Neural progenitor cell (in vitro differentiated cells): ENCODE data around the gene LTB4R. TPM values are rescaled to one million over a fixed set of nuclear protein-coding genes. Genes with fewer than 3 reads are reported as not detected.

Experiments
- DNase-seq: peaks from one replicate; pipeline ENCODE4 v3.0.0-alpha.2; 2016; ENCODE audit warnings: low spot score
- H2AFZ ChIP-seq: fragments of 200-600 bp; sonication (generic); replicated peaks from 2 replicates; pipeline ENCODE4 v1.6.1; 2016; ENCODE audit warnings: antibody characterized with exemption
- H3F3A ChIP-seq: fragments of 200-600 bp; sonication (generic); 2 replicates; pipeline ENCODE4 v1.6.1; 2016; ENCODE audit warnings: antibody characterized with exemption, low read depth
- H3K27ac ChIP-seq: fragments of 200-600 bp; sonication (generic); 2 replicates; pipeline ENCODE4 v1.5.1; 2016; ENCODE audit warnings: mild to moderate bottlenecking
- H3K27me3 ChIP-seq: fragments of 200-600 bp; sonication (generic); 2 replicates; pipeline ENCODE4 v1.6.1; 2016; ENCODE audit warnings: mild to moderate bottlenecking, moderate library complexity
- H3K36me3 ChIP-seq: fragments of 200-600 bp; sonication (generic); 2 replicates; pipeline ENCODE4 v1.5.1; 2016
- H3K4me1 ChIP-seq: fragments of 200-600 bp; sonication (generic); 2 replicates; pipeline ENCODE4 v1.6.1; 2016; ENCODE audit warnings: mixed run types
- H3K4me2 ChIP-seq: fragments of 200-600 bp; sonication (generic); 2 replicates; pipeline ENCODE4 v1.6.1; 2016
- H3K4me3 ChIP-seq: fragments of 200-600 bp; sonication (generic); 2 replicates; pipeline ENCODE4 v1.5.1; 2016
- H3K79me2 ChIP-seq: fragments of 200-600 bp; sonication (generic); 2 replicates; pipeline ENCODE4 v1.6.1; 2016; ENCODE audit warnings: low read depth
- H3K9ac ChIP-seq: fragments of 200-600 bp; sonication (generic); 2 replicates; pipeline ENCODE4 v1.6.1; 2016
- H3K9me3 ChIP-seq: fragments of 200-600 bp; sonication (generic); 2 replicates; pipeline ENCODE4 v1.5.1; 2016; ENCODE audit warnings: low read depth
- H4K20me1 ChIP-seq: fragments of 200-600 bp; sonication (generic); 2 replicates; pipeline ENCODE4 v1.6.1; 2016; ENCODE audit warnings: low read depth
- H3K27ac Mint-ChIP-seq: 3 replicates; pipeline ENCODE4 v1.8.0; 2021; ENCODE audit warnings: mixed read lengths
- H3K27me3 Mint-ChIP-seq: 2 replicates; pipeline ENCODE4 v1.8.0; 2022; ENCODE audit warnings: low read depth, mild to moderate bottlenecking, inconsistent platforms, moderate library complexity, mixed read lengths; ENCODE audit not compliant: insufficient read depth
- H3K36me3 Mint-ChIP-seq: 3 replicates; pipeline ENCODE4 v1.8.0; 2021; ENCODE audit warnings: mixed read lengths
- H3K4me1 Mint-ChIP-seq: 3 replicates; pipeline ENCODE4 v1.8.0; 2021; ENCODE audit warnings: mixed read lengths
- H3K4me3 Mint-ChIP-seq: 3 replicates; pipeline ENCODE4 v1.8.0; 2021; ENCODE audit warnings: mild to moderate bottlenecking, moderate library complexity, mixed read lengths
- H3K9me3 Mint-ChIP-seq: 3 replicates; pipeline ENCODE4 v1.8.0; 2020; ENCODE audit warnings: mixed read lengths
- CTCF ChIP-seq: fragments of 200-600 bp; sonication (generic); IDR thresholded peaks from 2 replicates; pipeline ENCODE4 v1.5.1; 2017; ENCODE audit warnings: antibody characterized with exemption, mild to moderate bottlenecking
- EZH2 ChIP-seq: fragments of 200-600 bp; sonication (generic); IDR thresholded peaks from 2 replicates; pipeline ENCODE4 v1.6.1; 2017; ENCODE audit warnings: antibody characterized with exemption, mild to moderate bottlenecking, moderate library complexity
- EZH2phosphoT487 ChIP-seq: fragments of 200-600 bp; sonication (generic); IDR thresholded peaks from 2 replicates; pipeline ENCODE4 v1.6.1; 2017; ENCODE audit warnings: antibody characterized with exemption
- total RNA-seq: library from RNA; depleted of rRNA; stranded (reverse); fragments of >200 nt; gene quantifications from 2 replicates; pipeline ENCODE4 v1.2.3, GENCODE V29; 2015; ENCODE audit warnings: low replicate concordance

Gene LTB4R
- total RNA-seq, 1 donor from 2014 or later, result 1.9 TPM

DNA sequence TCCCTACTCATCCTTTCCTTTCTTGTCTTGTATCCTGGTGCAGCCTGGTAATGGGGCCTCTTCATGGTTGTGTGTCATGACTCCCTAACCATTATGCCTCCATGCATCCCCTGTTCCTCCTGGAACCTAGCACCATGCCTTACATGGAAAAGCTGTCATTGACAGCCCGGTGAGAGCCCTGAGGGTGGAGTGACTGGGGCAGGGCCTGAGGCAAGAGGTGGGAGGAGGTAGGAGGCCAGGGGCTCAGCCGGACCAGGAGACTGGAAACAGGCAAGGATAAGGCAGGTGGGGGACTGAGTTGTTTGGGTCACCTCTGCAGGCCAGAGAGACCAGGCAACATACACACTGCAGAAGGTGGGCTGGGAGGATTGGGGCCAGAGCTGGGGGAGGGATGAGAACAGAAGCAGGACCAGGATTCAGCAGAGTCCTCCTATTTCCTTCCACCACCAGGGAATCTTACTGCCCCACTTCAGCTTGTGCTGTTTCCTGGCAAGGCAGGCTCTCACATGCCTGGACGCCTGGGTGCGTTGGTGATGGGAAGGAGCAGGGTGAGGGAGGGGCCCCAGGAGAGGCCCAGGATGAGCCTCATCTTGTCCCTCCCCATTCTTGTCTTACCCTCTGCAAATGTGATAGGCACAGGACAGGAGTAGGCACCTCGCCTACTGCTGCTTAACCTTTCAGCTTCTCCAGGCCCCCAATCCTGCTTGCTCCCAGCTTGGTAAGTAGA lies 1.6 kb upstream of the LTB4R start, which contains the start of gene LTB4R2:
Gene LTB4R2, plus strand, starts transcription at position 603 of the 727 bp plus-strand sequence. CDS start 525 bp downstream, outside the sequence.
- H3K4me1 ChIP-seq, result no peaks in the 10 kb centered on the region
- Mint-ChIP-seq H3K9me3 (no peaks in the 10 kb centered on the region), H3K36me3 (peaks cover 8% of the 10 kb centered on the region), H3K4me1 (peaks cover 5% of the 10 kb centered on the region), H3K27ac (no peak within 1 kb of the TSS), H3K4me3 (peak within 1 kb of the TSS; percentile 55), H3K27me3 (peaks cover 11% of the 10 kb centered on the region)
- H3K4me3 ChIP-seq, result no peak within 1 kb of the TSS
- H4K20me1 ChIP-seq, result no peaks in the 10 kb centered on the region
- no peaks in the 10 kb centered on the region for H3K9me3 ChIP-seq
- no peak for DNase-seq
- H3K79me2 ChIP-seq, result no peaks in the 10 kb centered on the region
- no peaks in the 10 kb centered on the region for H3K36me3 ChIP-seq
- H2AFZ ChIP-seq, result no peak within 1 kb of the TSS
- H3K27ac ChIP-seq, result no peak within 1 kb of the TSS
- TF ChIP-seq EZH2phosphoT487 (no peak), EZH2 (no peak), CTCF (no peak)
- no peaks in the 10 kb centered on the region for H3K27me3 ChIP-seq
- no peaks in the 10 kb centered on the region for H3F3A ChIP-seq
- H3K4me2 ChIP-seq, result no peak within 1 kb of the TSS
- H3K9ac ChIP-seq, result no peak within 1 kb of the TSS

GRCh38 chr14:24310265-24310645 lies 1.0 kb upstream of the LTB4R start:
- Histone ChIP-seq H4K20me1 (no peaks in the 10 kb centered on the region), H3K9me3 (no peaks in the 10 kb centered on the region), H3K27ac (no peak overlapping the region), H3F3A (no peaks in the 10 kb centered on the region), H3K4me2 (no peak overlapping the region), H3K4me3 (no peak overlapping the region), H2AFZ (no peak overlapping the region), H3K36me3 (no peaks in the 10 kb centered on the region), H3K79me2 (no peaks in the 10 kb centered on the region), H3K4me1 (no peaks in the 10 kb centered on the region), H3K27me3 (no peaks in the 10 kb centered on the region), H3K9ac (no peak overlapping the region)
- peaks cover 11% of the 10 kb centered on the region for H3K27me3 Mint-ChIP-seq
- H3K4me1 Mint-ChIP-seq, result peaks cover 5% of the 10 kb centered on the region
- DNase-seq, result no peak
- no peak for TF ChIP-seq EZH2phosphoT487
- TF ChIP-seq CTCF, result no peak
- TF ChIP-seq EZH2, result no peak
- H3K9me3 Mint-ChIP-seq, result no peaks in the 10 kb centered on the region
- peaks cover 3% of the 10 kb centered on the region for H3K36me3 Mint-ChIP-seq
- no peak overlapping the region for H3K27ac Mint-ChIP-seq
- H3K4me3 Mint-ChIP-seq, result peak overlapping the region; percentile 55

DNA sequence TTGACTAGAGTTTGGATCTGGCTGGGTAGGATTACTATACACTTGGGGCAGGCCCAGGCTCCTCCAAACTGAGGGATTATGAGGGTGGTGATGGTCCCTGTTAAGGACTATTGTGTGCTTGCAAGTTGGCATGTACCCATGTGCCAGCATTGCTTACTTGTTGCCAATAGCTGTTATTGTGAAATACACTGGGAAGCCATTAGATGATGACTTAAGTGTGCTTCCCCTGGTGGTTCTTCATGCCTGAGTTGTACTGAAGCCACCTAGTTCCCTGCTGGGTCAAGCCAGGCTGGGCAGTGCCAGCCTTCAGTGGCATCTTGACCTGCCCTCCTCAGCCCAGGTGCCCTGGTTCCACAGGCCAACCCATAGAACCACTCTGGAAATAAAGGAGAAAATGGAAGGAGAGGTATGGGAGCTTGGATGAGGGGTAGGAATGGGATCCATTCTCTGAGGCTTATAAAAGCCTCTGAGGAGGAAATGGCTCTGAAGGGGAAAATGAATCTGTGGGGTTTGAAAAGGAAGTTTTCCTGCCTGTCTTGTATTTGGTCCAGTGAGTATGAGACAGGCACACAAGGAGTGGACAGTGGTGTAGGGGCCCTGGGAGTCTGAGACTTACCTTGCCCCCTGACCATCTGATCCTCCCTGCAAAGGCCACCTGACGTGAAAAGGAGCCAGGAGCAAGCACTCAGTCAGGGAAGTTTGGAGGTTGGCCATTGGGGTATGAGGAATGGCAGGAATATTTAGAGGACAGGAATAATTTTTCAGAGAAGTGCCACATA lies 724 bp downstream of the LTB4R start:
- no peaks in the 10 kb centered on the region for H3K9me3 Mint-ChIP-seq
- no peaks in the 10 kb centered on the region for H4K20me1 ChIP-seq
- H3K27me3 ChIP-seq, result peaks cover 3% of the 10 kb centered on the region
- TF ChIP-seq EZH2phosphoT487 (no peak), CTCF (no peak), EZH2 (no peak)
- H2AFZ ChIP-seq, result no peak overlapping the region
- H3F3A ChIP-seq, result no peaks in the 10 kb centered on the region
- no peaks in the 10 kb centered on the region for H3K79me2 ChIP-seq
- no peak overlapping the region for H3K9ac ChIP-seq
- no peak for DNase-seq
- H3K27me3 Mint-ChIP-seq, result peaks cover 12% of the 10 kb centered on the region
- H3K36me3 Mint-ChIP-seq, result peaks cover 2% of the 10 kb centered on the region
- H3K4me1 Mint-ChIP-seq, result peaks cover 5% of the 10 kb centered on the region
- peak overlapping the region; percentile 41 for H3K4me3 Mint-ChIP-seq
- H3K9me3 ChIP-seq, result no peaks in the 10 kb centered on the region
- H3K27ac ChIP-seq, result no peak overlapping the region
- no peak overlapping the region for H3K4me3 ChIP-seq
- H3K36me3 ChIP-seq, result no peaks in the 10 kb centered on the region
- no peaks in the 10 kb centered on the region for H3K4me1 ChIP-seq
- no peak overlapping the region for H3K4me2 ChIP-seq
- no peak overlapping the region for H3K27ac Mint-ChIP-seq
